Bone marrow (tissue), 2 donors: Measurements from ENCODE around the gene ITPK1.

Source experiments
- DNase-seq, 2 donors: peaks; one replicate each; lab custom pipeline; 2025; lab: John Stamatoyannopoulos, UW

ITPK1 gene

DNA sequence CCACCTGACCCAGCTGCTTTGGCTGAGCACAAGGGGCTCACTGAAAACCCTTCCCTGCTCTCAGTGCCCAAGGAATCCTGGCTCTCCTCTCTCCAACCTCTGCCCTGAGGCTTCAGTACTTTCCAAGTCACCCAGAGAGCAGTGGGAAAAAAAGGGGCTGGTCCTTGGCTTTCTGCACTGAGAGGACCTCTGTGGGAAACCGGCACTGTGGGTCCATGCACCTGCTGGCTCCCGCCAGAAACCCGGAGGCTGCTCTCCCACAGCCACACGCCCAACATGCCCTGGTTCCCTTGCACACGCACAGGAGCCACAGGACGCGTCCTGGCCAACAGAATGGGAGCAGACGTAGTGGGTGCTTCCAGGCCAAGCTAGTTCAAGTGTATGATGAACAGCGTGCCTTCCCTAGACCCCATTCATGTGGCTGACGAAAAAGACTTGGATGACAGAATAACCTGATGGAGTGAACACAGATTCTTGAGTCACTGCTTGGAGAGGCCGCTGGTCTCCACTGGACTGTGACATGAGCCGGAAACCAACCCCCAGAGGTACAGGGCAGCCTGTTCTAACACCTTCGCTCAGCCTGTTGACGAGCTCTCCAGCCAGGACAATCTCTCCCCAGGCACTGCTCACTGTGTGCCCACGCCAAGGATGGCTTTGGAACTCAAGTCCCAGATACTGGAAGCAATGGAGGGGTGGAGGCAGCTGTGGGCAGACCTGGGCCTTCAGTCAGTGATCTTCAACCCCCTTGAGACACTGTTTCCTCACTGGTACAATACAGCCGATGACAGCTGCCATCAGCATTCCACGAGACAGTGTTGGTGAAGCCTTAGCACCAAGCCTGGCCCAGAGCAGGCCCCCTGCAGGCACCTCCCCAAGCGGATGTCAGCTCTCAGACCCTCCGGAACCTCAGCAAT, 87.7 kb downstream of the ITPK1 start:
- no peak for DNase-seq

GRCh38 chr14:93026339-93026738, 89.4 kb downstream of the ITPK1 start:
- DNase-seq, result no peak

GRCh38 chr14:93025055-93025454, 90.7 kb downstream of the ITPK1 start:
- no peak for DNase-seq

GRCh38 chr14:93024493-93024892, 91.2 kb downstream of the ITPK1 start:
- no peak for DNase-seq

DNA sequence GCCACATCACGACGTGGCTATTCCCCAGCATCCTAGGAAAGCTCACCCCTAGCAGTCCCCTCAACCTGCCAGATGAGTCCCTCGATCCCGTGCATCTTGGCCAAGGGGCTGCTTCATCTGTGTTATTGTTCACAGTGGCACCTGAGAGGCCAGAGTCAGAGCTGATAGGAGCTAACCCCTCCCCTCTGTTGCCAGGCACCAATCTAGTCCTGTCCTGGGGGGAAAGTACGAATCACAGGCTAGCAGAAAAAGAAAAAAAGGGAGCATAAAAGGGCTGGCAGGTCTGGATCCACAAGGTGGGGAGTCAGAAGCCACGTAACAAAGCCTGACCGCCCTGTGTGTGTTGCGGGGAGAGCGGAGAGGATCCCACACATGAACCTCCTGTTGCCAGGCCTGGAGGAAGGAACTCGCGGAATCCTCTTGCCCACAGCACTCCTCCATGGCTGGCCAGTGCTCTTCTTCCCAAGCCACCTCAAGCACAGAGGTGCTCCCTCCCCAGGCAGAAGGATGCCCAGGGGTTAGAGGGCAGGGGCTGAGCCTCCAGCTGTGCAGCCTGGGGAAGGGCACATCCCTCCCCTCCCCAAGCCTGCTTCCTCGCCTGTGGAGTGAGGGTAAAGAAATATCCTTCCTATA, 91.8 kb downstream of the ITPK1 start:
- no peak for DNase-seq

GRCh38 chr14:93023039-93023438, 92.7 kb downstream of the ITPK1 start:
- DNase-seq, result no peak

DNA sequence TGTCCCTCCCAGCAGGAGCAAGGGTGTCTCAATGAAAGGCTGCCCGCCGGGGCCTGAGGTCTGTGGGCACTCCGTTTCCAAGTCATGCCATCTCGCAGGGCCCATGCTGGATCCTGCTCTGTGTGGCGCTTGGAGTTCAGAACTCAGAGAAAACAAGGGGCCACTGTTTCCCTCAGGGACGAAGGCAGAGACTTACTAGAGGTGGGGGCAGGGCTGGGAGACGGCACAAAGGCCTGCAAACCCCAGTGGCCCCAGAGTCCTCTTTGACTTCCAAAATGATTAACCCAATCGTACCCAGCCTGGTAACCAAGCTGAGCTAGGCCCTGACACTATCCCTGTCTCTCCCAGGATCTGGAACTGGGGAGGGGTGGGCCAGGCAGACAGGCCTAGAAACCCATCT, 95.8 kb downstream of the ITPK1 start:
- DNase-seq, result no peak

- DNase-seq, result no peak
Measured at GRCh38 chr14:93019367-93019843, 96.3 kb downstream of the ITPK1 start.

GRCh38 chr14:93018366-93018765, 97.4 kb downstream of the ITPK1 start:
- no peak for DNase-seq

GRCh38 chr14:93017898-93018297, 97.8 kb downstream of the ITPK1 start:
- no peak for DNase-seq

- no peak for DNase-seq
Measured at GRCh38 chr14:93017301-93017797, 98.4 kb downstream of the ITPK1 start.

GRCh38 chr14:93016275-93016845, 99.4 kb downstream of the ITPK1 start:
- DNase-seq, result no peak

DNA sequence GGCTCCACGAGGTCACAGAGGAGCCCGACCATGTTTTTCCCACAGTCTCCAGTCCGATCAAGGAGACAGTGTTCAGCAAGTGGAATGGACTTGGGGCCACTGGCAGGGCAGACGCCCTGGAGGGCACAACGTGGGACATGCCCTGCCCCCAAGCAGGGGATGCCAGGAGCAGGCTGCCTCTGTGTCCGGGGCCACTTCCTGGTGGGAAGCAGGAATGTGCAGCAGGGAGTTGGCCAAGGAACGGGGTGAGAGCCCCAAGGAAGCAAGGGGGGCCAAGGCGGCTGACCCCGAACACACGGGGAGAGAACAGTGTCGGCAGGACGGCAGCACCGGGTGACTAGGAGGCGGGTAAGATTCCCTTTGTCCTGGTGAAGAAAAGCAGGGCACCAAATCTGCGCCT, 100.2 kb downstream of the ITPK1 start:
- DNase-seq, result no peak

DNA sequence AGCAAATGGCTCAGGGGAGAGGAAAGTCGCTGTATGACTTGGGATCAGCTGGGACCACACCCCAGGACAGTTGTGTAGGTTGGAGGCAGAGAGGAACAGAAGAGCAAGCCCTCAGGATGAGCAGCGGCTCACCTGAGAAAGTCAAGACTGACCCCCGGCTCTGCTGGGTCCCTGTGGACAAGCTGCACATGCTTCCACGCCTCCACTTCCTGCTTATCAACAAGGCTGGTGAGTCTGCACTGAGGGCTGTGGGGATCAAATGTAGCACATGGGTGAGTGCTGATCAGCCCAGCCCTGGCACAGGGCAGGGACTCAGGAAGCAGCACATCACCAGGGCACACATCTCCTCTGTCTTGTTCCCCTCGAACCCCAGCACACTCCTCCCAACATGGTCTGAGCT, 100.7 kb downstream of the ITPK1 start:
- no peak for DNase-seq

GRCh38 chr14:93014058-93015023, 101.4 kb downstream of the ITPK1 start:
- no peak for DNase-seq

GRCh38 chr14:93012951-93013719, 102.6 kb downstream of the ITPK1 start:
- no peak for DNase-seq

DNA sequence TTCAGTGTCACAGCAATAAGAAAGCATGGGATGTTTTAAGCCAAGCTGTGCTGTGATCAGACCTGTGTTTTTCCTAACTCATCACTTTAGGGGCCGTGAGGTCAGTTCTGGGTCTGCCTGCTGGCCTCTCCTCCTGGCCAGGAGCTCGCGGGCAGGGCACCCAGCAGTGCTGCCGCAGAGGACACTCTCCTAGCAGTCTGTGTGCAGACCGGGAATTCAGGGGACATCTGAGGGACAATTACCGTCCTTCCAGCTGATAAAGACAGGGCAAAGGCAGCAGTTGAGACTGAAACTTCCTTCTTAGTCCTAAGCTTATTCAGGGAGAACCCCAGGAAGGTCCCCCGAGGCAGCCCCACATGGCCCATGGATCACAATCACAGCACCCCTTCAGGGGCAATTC, 103.2 kb downstream of the ITPK1 start:
- DNase-seq, result no peak

- DNase-seq, result no peak
Measured at GRCh38 chr14:93011650-93012325, 103.9 kb downstream of the ITPK1 start.

DNA sequence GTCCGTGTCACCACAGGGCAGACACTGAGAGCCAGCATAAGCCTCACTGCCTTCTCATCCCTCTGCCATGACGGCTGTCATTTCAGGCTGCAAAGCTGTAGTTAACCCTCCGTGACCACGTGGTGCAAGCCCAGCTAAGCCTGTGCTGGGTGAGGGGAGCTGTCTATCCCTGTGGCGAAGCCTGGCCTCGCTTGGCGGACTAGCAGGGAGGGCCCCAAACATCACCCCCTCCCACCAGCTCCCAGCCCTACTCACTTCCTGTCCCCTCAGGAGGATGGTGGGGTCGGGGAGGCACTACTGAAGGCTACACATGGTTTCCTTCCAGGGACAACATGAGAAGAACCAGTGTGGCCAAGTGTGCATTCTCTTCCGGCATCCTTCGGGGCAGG, 104.6 kb downstream of the ITPK1 start:
- DNase-seq, result no peak

DNA sequence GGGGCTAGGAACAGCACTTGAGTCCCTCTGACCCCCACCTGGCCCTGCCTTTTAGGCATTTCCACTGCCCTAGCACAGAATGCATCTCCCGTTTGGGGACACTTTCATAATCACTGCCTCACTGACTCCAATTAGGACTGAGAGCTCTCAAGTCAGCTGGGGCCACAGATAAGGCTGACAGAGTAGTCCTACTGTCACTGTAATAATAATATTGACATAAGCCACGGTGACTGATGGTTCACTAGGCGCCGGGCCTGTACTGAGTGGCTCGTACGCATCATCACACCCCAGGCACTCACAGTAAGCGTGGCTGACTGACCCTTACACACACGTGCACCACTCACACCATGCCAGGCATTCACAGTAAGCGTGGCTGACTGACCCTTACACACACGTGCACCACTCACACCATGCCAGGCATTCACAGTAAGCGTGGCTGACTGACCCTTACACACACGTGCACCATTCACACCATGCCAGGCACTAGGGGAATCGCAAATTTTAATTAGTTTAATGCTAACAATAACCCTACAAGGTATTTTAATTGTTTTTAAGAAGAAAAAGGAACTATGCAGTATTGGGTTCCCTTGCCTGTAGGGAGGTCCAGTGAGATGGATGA, 105.1 kb downstream of the ITPK1 start:
- DNase-seq, result no peak
